K562 (cell line): ENCODE results near the gene EXOC4. TPM values are rescaled to one million over a fixed set of nuclear protein-coding genes. Genes with fewer than 3 reads are reported as not detected.

Source experiments
- ATAC-seq: fragments of 200-7000 bp; cut with Tn5 transposase; 3 replicates; pipeline ENCODE4 v1.9.1; 2020; ENCODE audit warnings: moderate library complexity
- BruUV-seq: library from RNA; stranded (reverse); fragments of 400-500 nt; replicated peaks from 2 replicates; lab custom pipeline; 2021; lab: Mats Ljungman, UMichigan
- CTCF ChIA-PET: fragments of 300-600 bp; formaldehyde crosslinking; extraction: SDS; loops from one replicate; lab custom pipeline; 2021; ENCODE audit warnings: low intra/inter-chr PET ratio; lab: Yijun Ruan, JAX
- POLR2A ChIA-PET: fragments of 300-600, 350-650 bp; sonication (Branson Sonifier 250); formaldehyde crosslinking; extraction: SDS; loops from one replicate; lab custom pipeline; 2021; ENCODE audit warnings: antibody characterized with exemption, inconsistent platforms; lab: Yijun Ruan, JAX
- DNase-seq, 4 experiments: peaks; one replicate each; pipeline versions ENCODE4 v3.0.0 to v3.0.0-alpha.2; 2011 to 2018; ENCODE audit warnings: low spot score in 3 of 4, mixed read lengths in 3 of 4; ENCODE audit errors: extremely low read depth in 1 of 4
- FAIRE-seq: peaks from 2 replicates; lab custom pipeline; 2011; peaks lifted over from hg19 to GRCh38; lab: Jason Lieb, UNC
- H2AFZ ChIP-seq: 2 replicates; pipeline ENCODE4 v1.6.0; 2011; ENCODE audit warnings: low read depth, low read length, control low read depth, inconsistent platforms
- H3K27ac ChIP-seq: fragments of 200-600 bp; 3 replicates; pipeline ENCODE4 v1.8.0; 2011; ENCODE audit warnings: low read depth, mild to moderate bottlenecking, control low read depth, inconsistent platforms, low read length, moderate library complexity, mixed read lengths; ENCODE audit errors: extremely low read depth
- H3K27me3 ChIP-seq, 2 experiments: fragments of 300-600 bp in 1 of 2; 2 replicates in 1 of 2; 3 replicates in 1 of 2; pipeline versions ENCODE4 v1.6.0 to v1.8.0; 2011; ENCODE audit warnings: inconsistent platforms in 2 of 2, low read length in 2 of 2, mild to moderate bottlenecking in 1 of 2, mixed read lengths in 1 of 2, moderate library complexity in 1 of 2; ENCODE audit not compliant: control insufficient read depth in 2 of 2, insufficient read depth in 2 of 2
- H3K36me3 ChIP-seq: fragments of 300-600 bp; 3 replicates; pipeline ENCODE4 v1.8.0; 2011; ENCODE audit warnings: mild to moderate bottlenecking, low read length, inconsistent platforms; ENCODE audit not compliant: control insufficient read depth, insufficient read depth
- H3K4me1 ChIP-seq, 2 experiments: fragments of 200-600 bp in 1 of 2; replicated peaks in 1 of 2; 2 replicates in 1 of 2; 3 replicates in 1 of 2; pipeline versions ENCODE4 v1.5.1 to v1.8.0; 2011; ENCODE audit warnings: inconsistent platforms in 2 of 2, low read length in 2 of 2, mild to moderate bottlenecking in 1 of 2, mixed read lengths in 1 of 2, moderate library complexity in 1 of 2; ENCODE audit not compliant: control insufficient read depth in 2 of 2, insufficient read depth in 2 of 2
- H3K4me2 ChIP-seq: 2 replicates; pipeline ENCODE4 v1.6.1; 2011; ENCODE audit warnings: low read length, control low read depth, inconsistent platforms, mixed read lengths; ENCODE audit not compliant: insufficient read depth
- H3K4me3 ChIP-seq: fragments of 200-600 bp; sonication (generic), shearing (Covaris generic); 2 replicates; pipeline ENCODE4 v1.5.1; 2016; ENCODE audit warnings: control low read depth, inconsistent platforms
- H3K79me2 ChIP-seq: fragments of 200-600 bp; 3 replicates; pipeline ENCODE4 v1.8.0; 2011; ENCODE audit warnings: low read length, inconsistent platforms; ENCODE audit not compliant: control insufficient read depth, insufficient read depth
- H3K9ac ChIP-seq, 2 experiments: 2 replicates each; pipeline versions ENCODE4 v1.6.0 to v1.6.1; 2011; ENCODE audit warnings: low read depth in 2 of 2, low read length in 2 of 2, control low read depth in 1 of 2, inconsistent platforms in 1 of 2, mild to moderate bottlenecking in 1 of 2, mixed read lengths in 1 of 2; ENCODE audit not compliant: insufficient read depth in 1 of 2
- H3K9me1 ChIP-seq: one replicate; pipeline ENCODE4 v1.6.0; 2011; ENCODE audit warnings: inconsistent platforms, mild to moderate bottlenecking, low read length, moderate library complexity; ENCODE audit not compliant: control insufficient read depth, insufficient read depth
- H3K9me3 ChIP-seq: replicated peaks from 2 replicates; pipeline ENCODE4 v1.5.1; 2011; ENCODE audit warnings: low read depth, low read length, inconsistent platforms; ENCODE audit not compliant: control insufficient read depth, insufficient read depth
- H4K20me1 ChIP-seq: replicated peaks from 2 replicates; pipeline ENCODE4 v1.6.1; 2011; ENCODE audit warnings: low read length, inconsistent platforms, mixed read lengths; ENCODE audit not compliant: control insufficient read depth, insufficient read depth
- E2F1 ChIP-seq: sonication (generic); formaldehyde crosslinking; IDR thresholded peaks from 2 replicates; pipeline ENCODE4 v1.8.1; 2023; ENCODE audit warnings: mild to moderate bottlenecking, missing genetic modification reagents, moderate library complexity
- GATA2 ChIP-seq: sonication (generic); formaldehyde crosslinking; IDR thresholded peaks from 2 replicates; pipeline ENCODE4 v1.4.0; 2020; ENCODE audit warnings: mild to moderate bottlenecking, missing genetic modification reagents
- KDM2B ChIP-seq: fragments of 250-450 bp; sonication (Bioruptor Pico); IDR thresholded peaks from 2 replicates; pipeline ENCODE4 v1.8.0; 2021; ENCODE audit warnings: mild to moderate bottlenecking, moderate library complexity
- NFIX ChIP-seq: fragments of 250-450 bp; sonication (Bioruptor Pico); IDR thresholded peaks from 2 replicates; pipeline ENCODE4 v1.4.0; 2020; ENCODE audit warnings: low read depth, mild to moderate bottlenecking, moderate library complexity
- RBFOX2 ChIP-seq: fragments of 200-400 bp; formaldehyde crosslinking; IDR thresholded peaks from 2 replicates; pipeline ENCODE4 v1.6.1; 2017; ENCODE audit warnings: low read depth, mild to moderate bottlenecking, low read length, moderate library complexity
- TRIM25 ChIP-seq: fragments of 450-650 bp; IDR thresholded peaks from 2 replicates; pipeline ENCODE4 v1.7.0; 2016; ENCODE audit warnings: borderline replicate concordance
- ZNF384 ChIP-seq: IDR thresholded peaks from 2 replicates; pipeline ENCODE4 v1.6.1; 2012; ENCODE audit warnings: low read depth, low read length, improper control_type of control experiment
- ZNF561 ChIP-seq: fragments of 450-650 bp; formaldehyde crosslinking; conservative IDR thresholded peaks from 2 replicates; pipeline ENCODE4 v1.4.0; 2020; ENCODE audit warnings: mild to moderate bottlenecking, moderate library complexity
- ZNF77 ChIP-seq: fragments of 250-450 bp; sonication (Bioruptor Pico); IDR thresholded peaks from 2 replicates; pipeline ENCODE4 v1.5.0; 2020
- WGBS: fragments of 100-300 bp; shearing (Covaris generic); methylation state at CpG from one replicate; pipeline ENCODE4 v1.1.6; 2016; ENCODE audit warnings: low coverage, mixed read lengths; ENCODE audit not compliant: insufficient coverage; ENCODE audit errors: missing lambda C conversion rate; 5-methylcytosine and 5-hydroxymethylcytosine counted together
- in situ Hi-C: fragments of 300-500 bp; cut with MboI; formaldehyde crosslinking; loops from 4 replicates; pipeline ENCODE4 v1.15.0; 2018; ENCODE audit warnings: inconsistent platforms, mixed read lengths
- intact Hi-C: fragments of 100-400 bp; cut with micrococcal nuclease; formaldehyde crosslinking; loops from 2 replicates; pipeline ENCODE4 v1.14.2; 2022
- polyA plus RNA-seq, 8 experiments: library from polyadenylated mRNA; depleted of rRNA in 4 of 8; stranded (reverse) in 5 of 8; unstranded in 3 of 8; fragments of >200 nt; fragmentation: Nextera tagmentation in 2 of 8; fragmentation: Illumina TruSeq in 1 of 8; extraction: Ambion mirVana in 2 of 8; extraction: Trizol in 1 of 8; gene quantifications; 2 replicates each; pipeline versions ENCODE4 v1.2.1 to v1.2.3, GENCODE V29; 2011 to 2014; ENCODE audit warnings: inconsistent platforms in 1 of 8, missing spikeins in 1 of 8
- total RNA-seq, 7 experiments: library from RNA; depleted of rRNA in 6 of 7; stranded (reverse); fragments of >200 nt in 6 of 7; fragmentation: Illumina TruSeq in 2 of 7; extraction: Trizol in 2 of 7; gene quantifications; 2 replicates each; pipeline versions ENCODE4 v1.2.1 to v1.2.3, GENCODE V29; 2011 to 2021; ENCODE audit warnings: low replicate concordance in 1 of 7

Gene EXOC4
- total and polyA plus RNA-seq, 9 of the 15 experiments (the other 6 are each of a cell fraction or from before 2014, with no cell fraction given), result 18.5 to 73.1 (median 46.6) TPM

GRCh38 chr7:133303931-133304330 is 51.1 kb downstream of the EXOC4 start:
- H2AFZ ChIP-seq, result no peak overlapping the region
- H3K4me1 ChIP-seq, result no peaks in the 10 kb centered on the region
- no peak overlapping the region for H3K27ac ChIP-seq
- TF ChIP-seq GATA2 (CRISPR knock-in tag) (no peak), KDM2B (CRISPR knock-in tag) (no peak), RBFOX2 (no peak), NFIX (CRISPR knock-in tag) (no peak), ZNF561 (CRISPR knock-in tag) (no peak), ZNF384 (no peak), E2F1 (CRISPR knock-in tag) (no peak), TRIM25 (no peak), ZNF77 (no peak)
- intact Hi-C loops, result no loop called here
- no peaks in the 10 kb centered on the region for H3K27me3 ChIP-seq
- H3K36me3 ChIP-seq, result peaks cover 39% of the 10 kb centered on the region; the same call in 2 of the 3 replicates
- no peaks in the 10 kb centered on the region for H3K9me3 ChIP-seq
- in situ Hi-C loops, result no loop called here
- BruUV-seq, result no TSS peak
- no peak for ATAC-seq
- H3K4me2 ChIP-seq, result no peak overlapping the region
- ChIA-PET CTCF (no interaction called here), POLR2A (interaction anchor here (0.7 to 1.4 kb wide), 2 partner anchors 9 to 172 kb away, joined by 3 to 5 read pairs; no protein-coding TSS in a partner anchor)
- DNase-seq, result no peak
- no peak for FAIRE-seq
- H3K9me1 ChIP-seq, result no peaks in the 10 kb centered on the region
- WGBS, result 89% methylated on average over 2 of the region's 2 CpGs
- H3K4me3 ChIP-seq, result no peak overlapping the region
- H3K79me2 ChIP-seq, result peaks cover 7% of the 10 kb centered on the region; the same call in 1 of the 3 replicates
- no peak overlapping the region for H3K9ac ChIP-seq
- H4K20me1 ChIP-seq, result no peaks in the 10 kb centered on the region
